ENCODE results near the gene TRIM45.
"Not testable (repeated sequence)": the region's sequence is repeated elsewhere in the genome, so short reads cannot be mapped to it uniquely, and the experiment has no call there.

TRIM45 gene

GRCh38 chr1:117121589-117122329 is at the start of gene TRIM45:
TRIM45 (minus strand) TSS chr1:117121749; CDS start chr1:117121201, 548 bp downstream.
- DNase-seq (ENCODE audit: low read depth, low spot score) = peak; percentile 93

DNA sequence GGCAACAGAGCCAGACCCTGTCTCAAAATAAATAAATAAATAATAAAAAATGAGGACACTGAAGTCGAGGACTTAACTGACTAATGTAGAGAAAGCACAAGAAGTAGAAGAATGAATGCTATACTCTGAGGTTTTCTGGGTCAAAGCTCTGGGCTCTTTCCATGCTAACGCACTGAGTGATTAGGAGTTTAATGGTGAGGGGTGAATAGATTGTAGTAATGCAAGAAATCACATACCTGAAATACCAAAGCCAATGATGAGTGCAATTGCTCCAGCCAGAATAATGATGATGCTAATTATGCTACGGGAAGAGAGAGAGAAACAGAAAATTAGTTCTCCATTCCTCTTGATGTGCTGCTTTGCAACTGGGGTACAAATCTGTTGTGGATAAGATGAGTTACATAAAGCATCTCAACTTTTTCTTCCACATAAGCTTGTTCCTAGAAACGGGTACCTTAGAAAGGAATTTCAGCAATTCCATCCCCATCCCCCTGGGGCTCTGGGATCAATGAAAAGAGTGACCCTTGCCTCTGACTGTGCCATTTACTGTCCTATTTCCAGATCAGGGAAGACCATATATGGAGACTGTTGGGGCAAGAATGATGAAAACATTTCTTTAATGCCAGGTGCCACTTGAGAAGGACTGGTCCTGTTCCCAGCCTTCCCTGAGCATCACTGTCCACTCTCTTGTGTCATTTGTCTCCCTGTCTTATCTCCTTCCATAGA is 48.5 kb upstream of the TRIM45 start:
- no peak for DNase-seq (ENCODE audit: low read depth, low spot score)

DNA sequence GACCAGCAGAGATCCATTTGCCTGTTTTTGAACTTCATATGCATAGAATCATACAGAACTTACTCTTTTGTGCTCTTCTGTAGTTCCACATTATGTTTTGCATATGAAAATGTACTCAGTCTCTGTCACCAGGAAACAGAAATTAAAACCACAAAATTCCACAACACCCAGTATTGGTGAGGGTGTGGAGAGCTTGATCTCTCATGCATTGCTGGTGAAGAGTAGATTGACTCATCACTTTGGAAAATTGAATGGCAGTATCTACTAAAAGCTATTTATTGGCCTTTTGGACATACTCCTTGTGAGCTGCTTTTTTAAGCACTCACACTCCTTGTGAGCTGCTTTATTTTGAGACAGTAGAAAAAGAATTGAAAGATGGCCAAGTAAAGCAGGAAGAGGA is 45.9 kb upstream of the TRIM45 start:
- DNase-seq (ENCODE audit: low read depth, low spot score) = no peak

DNA sequence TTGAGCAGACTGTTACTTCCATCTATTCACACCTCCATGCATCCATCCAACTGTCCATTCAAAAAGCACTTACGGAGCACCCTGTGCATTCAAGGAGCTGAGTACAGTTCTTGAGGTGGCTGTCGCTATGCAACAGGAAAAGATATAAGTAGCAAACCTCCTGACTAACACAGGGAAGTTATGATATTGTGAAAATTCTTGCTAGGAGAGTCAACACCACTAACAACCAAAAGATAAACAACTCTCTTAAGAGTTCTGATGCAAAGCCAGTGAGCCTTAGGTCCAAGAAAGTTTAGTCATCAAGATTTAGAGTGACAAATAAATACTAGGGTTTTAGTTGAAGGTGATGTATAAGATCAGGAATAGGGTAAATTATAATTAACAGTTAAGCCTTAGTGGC is 44.5 kb upstream of the TRIM45 start:
- no peak for DNase-seq (ENCODE audit: low read depth, low spot score)

DNA sequence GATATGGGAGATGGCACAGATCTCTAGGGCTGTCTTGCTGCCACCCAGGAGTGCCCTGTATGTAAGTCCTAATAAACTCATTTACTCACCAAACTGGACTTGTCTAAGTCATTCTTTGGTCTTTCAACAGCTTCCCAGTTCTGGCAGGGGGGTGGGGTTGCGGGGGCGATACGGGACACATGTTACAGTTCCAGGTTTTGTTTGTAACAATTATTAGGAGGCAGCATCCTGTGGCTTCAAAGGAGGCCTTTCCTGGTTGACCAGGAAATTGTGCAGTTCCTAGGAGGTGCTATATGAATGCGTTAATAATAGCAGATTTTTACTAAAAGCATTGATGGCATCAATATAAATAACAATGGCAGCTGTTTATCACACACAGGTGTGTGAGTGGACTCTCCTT is 42.7 kb upstream of the TRIM45 start:
- DNase-seq (ENCODE audit: low read depth, low spot score) = no peak

DNA sequence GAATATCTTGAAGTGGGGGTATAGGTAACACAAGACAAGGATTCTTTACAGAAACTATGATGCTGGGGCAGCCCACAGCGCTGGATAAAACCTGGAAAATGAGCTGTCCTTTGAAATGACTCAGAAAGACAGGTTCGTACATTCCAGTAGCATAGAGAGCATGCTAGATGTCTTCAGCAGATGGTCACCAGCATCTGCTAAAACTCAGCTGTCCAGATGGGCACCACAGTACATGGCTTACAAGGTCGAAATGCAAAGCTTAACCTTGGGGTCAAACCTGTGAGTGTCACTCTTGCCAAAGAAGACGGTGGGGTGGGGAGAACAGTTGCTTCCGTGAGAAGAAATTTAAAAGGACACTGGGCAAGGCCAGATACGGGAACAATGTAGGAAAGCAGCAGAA is 41.3 kb upstream of the TRIM45 start:
- no peak for DNase-seq (ENCODE audit: low read depth, low spot score)

- DNase-seq (ENCODE audit: low read depth, low spot score) = no peak
Observed at GRCh38 chr1:117161887-117162286, 40.3 kb upstream of the TRIM45 start.

- not testable (repeated sequence) for DNase-seq (ENCODE audit: low read depth, low spot score)
Observed at GRCh38 chr1:117151305-117151704, 29.8 kb upstream of the TRIM45 start.

GRCh38 chr1:117150316-117150715 is 28.8 kb upstream of the TRIM45 start:
- no peak for DNase-seq (ENCODE audit: low read depth, low spot score)

DNA sequence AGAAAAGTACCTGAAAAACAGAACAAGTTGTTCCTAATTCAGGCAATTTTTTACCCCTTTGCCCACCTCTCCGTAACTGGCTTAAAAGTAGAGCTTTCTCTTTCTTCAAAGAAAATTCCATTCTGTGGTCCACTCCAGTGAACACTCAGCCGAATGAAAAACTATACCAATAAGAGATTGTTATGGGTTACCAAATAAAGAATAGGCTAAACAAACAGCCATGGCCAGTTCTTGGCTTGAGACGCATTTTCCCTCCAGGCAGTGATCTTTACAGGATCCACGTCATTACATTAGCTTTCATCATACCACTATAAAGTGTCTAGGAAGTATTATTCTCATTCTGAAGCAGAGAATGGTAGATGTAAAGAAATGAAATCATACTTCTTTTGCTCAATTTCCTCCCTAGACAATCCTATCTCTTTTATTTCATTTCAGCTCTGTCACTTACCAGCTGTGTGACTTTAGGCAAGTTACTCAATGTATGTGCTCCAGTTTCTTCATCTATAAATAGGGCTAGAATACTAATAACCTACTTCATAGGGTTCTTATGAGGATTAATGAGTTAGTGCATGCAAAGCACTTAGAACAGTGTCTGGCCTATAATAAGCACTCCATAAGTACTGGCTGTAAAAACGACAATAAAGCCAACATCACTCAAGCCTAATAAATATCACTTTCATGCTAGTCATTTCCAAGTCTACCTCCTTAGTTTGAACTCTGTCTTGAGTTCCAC is 26.5 kb upstream of the TRIM45 start:
- DNase-seq (ENCODE audit: low read depth, low spot score) = no peak

DNA sequence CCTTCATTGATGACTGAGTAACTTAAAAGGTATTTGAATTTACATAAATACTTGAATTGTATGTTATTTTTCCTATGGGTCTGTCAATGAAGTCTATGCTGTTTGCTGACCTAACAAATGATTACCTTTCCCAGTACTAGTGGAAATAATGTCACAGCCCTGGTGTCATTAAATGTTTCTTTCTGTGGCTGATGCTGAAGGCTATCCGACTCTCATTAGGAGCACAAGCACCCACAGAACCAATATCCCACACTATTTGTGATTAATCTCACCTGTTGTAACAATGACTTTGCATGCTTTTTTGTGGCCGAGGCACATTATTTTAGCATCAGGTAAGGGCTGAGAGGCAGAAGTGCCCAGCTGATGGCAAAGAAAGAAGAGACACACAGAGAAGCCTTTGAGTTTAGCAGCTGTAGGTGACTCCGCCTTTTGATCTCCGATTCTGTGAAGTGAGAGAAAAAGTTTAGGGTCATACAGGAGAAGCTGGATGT is 25.8 kb upstream of the TRIM45 start:
- no peak for DNase-seq (ENCODE audit: low read depth, low spot score)

GRCh38 chr1:117146575-117147340 is 25.2 kb upstream of the TRIM45 start:
- DNase-seq (ENCODE audit: low read depth, low spot score) = peak; percentile 67

- no peak for DNase-seq (ENCODE audit: low read depth, low spot score)
Observed at GRCh38 chr1:117146072-117146471, 24.5 kb upstream of the TRIM45 start.

GRCh38 chr1:117143871-117144270 is 22.3 kb upstream of the TRIM45 start:
- DNase-seq (ENCODE audit: low read depth, low spot score) = no peak

DNA sequence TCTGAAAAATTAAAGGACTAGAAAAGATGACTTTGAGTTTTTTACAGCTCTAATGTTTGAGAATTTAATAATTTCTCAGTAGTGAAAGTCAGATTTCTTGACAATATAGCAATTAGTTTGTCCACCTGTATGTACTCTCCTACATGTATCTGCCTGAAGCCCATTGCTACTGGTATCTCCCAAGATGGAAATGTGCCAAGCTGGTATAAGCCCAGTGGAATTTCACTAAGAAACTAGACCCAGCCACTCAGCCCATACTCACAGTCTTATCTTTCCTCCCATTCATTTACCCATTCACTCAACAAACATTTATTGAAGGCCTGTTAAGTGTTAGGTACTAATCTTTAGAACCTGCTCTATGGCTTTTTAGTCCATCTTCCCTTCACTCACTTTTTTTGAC is 21.6 kb upstream of the TRIM45 start:
- DNase-seq (ENCODE audit: low read depth, low spot score) = no peak

DNA sequence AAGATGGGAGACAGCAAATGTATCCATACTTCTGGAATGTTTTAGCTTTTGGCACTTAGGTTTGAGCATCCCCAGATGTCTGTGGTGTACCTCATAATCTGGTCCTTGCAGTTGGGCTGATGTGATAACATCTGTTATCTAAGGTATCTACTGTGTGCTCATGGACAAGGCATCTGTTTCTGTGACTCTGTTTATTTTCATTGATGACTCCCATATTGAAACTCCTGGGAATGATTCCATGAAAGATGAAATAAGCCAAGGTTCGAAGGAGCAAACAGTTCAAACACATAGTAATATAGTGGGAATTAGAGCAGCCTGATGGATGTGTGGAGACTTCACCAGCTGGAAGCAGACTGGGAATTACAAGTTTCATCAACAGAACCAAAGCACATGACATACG is 20.7 kb upstream of the TRIM45 start:
- no peak for DNase-seq (ENCODE audit: low read depth, low spot score)

DNA sequence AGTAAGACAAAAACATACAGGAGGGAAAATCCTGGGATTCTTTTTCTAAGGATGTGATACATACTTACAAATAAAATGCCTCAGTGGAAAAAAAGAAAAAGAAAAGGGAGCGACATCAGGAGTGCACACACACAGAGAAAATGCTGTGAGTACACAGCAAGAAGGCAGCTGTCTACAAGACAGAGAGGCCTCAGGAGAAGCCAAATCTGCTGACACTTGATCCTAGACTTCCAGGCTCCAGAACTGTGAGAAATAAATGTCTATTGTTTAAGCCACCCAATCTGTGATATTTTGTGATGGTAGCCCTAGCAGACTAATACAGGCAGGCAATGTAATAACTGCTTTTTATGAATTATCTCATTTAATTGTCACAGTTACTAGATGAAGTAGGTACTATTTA is 17.0 kb upstream of the TRIM45 start:
- no peak for DNase-seq (ENCODE audit: low read depth, low spot score)

DNA sequence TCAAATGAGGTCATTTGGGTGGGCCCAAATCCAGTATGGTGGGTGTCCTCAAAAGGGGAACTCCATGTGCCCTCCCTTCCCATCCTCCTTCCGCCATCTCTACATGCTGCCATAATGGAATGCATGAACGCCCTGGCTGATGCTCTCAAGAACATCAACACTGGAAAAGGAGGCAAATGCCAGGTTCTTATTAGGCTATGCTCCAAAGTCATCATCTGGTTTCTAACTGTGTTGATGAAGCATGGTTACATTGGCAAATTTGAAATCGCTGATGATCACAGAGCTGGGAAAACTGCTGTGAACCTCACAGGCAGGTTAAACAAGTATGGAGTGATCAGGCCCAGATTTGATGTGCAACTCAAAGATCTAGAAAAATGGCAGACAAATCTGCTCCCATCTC is 16.6 kb upstream of the TRIM45 start:
- DNase-seq (ENCODE audit: low read depth, low spot score) = no peak

- DNase-seq (ENCODE audit: low read depth, low spot score) = no peak
Observed at GRCh38 chr1:117137281-117137855, 15.8 kb upstream of the TRIM45 start.

GRCh38 chr1:117136749-117137148 is 15.2 kb upstream of the TRIM45 start:
- no peak for DNase-seq (ENCODE audit: low read depth, low spot score)

DNA sequence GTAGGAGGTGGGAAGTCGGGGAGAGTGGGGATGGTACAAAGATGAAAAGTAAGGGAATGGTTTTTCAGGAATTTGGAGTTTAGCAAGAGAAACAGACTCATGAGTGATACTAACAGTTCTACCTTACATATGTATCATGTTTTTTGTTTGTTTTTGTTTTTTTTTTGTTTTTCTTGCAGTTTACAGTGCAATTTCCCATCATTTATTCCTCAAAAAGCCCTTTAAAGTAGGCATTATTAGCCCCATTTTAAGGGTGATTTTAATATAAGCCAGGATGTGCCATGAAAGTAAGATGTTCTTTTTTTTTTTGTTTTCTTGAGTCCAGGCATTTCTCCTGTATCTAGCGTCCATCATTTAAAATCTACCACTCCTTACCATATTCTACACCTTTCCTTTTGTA is 13.8 kb upstream of the TRIM45 start:
- no peak for DNase-seq (ENCODE audit: low read depth, low spot score)
